ENCODE data around the gene BANP. TPM values are rescaled to one million over a fixed set of nuclear protein-coding genes. Genes with fewer than 3 reads are reported as not detected.

Gene BANP
- polyA plus RNA-seq, 4 donors, result 10.5 to 15.7 (median 11.6) TPM

DNA sequence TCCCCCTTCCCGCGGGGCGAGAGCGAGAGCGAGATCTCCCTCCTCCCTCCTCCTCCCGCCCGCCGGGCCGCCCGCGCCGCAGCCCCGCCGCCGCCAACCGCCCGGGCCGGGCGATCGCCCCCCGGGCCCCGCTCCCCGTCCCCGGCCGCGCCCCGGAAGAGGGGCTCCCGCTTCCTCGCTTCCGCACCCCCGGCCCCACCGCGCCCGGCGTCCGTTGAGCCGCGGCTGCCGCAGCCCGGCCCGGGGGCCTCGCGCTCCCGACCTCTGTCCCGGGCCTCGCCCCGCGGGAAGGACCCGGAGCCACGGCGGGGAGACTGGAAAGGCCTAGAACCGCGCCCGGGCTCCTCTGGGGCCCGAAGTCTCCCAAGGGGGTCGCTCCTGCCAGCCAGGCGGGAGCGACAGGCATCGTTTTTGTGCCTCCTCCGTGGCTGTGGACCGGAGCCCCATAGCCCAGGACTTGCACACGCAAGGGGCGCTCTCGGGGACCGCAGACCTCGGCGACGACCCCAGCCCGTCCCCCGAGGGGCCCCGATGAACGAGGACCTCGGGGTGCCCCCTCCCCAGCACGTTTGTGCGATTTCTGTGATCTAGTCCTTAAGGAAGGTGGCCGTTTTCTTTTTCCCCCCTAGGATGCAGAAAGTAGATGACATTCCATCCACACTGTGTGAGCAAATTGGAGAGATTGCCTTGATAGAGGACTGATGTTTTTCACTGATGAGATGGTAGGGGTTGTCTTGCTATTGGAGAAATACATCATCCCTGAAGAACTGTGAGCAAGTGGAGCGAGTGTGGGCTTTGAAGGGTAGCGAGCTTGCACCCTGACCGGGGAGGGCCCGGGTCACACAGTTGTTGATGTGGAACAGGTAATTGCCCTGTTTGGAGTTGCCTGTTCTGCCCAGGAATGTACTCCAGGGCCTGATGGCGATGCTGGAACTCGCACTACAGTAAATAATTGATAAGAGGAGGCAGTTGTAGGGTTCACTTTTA lies 611 bp downstream of the BANP start:
- Histone ChIP-seq H3K27me3 (ENCODE audit: control insufficient read depth in 3 of 3, insufficient read depth in 3 of 3, low read length in 3 of 3) (no peaks in the 10 kb centered on the region), H3K4me3 (ENCODE audit: low read depth in 1 of 3, low read length in 3 of 3) (peak overlapping the region; percentile 93 to 95 (median 93)), H3K9me3 (ENCODE audit: control insufficient read depth in 2 of 2, insufficient read depth in 1 of 2, low read depth in 1 of 2, low read length in 1 of 2) (no peaks in the 10 kb centered on the region), H3K36me3 (ENCODE audit: control insufficient read depth in 3 of 3, insufficient read depth in 2 of 3, low read depth in 1 of 3, low read length in 3 of 3) (peaks cover 0 to 27% (median 0%) of the 10 kb centered on the region in 3 donors), H3K4me1 (ENCODE audit: control insufficient read depth in 3 of 3, insufficient read depth in 2 of 3, low read depth in 1 of 3, low read length in 2 of 3) (peaks cover 5 to 24% (median 5%) of the 10 kb centered on the region in 3 donors), H3K27ac (ENCODE audit: low read depth in 1 of 3, low read length in 2 of 3) (peak overlapping the region; percentile 90 to 99 (median 92))
- DNase-seq (peak; percentile 56 to 73), FAIRE-seq (no peak)
- 1 to 2% (median 2%) methylated on average over 49 to 82 of the region's 82 CpGs for WGBS, 3 donors

DNA sequence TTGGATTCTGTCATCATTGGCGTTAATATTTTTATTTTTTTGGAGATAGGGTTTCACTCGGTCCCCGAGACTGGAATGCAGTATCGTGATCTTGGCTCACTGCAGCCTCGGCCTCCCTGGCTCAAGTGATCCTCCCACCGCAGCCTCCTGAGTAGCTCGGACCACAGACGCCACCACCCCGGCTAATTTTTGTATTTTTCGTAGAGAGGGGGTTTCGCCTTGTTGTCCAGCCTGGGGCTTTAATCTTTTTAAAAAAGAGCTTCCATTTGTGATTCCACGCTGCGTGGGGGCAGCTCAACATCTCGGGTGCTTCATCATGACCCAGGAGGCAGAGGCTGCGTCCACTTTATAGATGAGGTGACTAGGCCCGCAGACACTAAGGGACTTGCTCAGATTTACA lies 1.5 kb downstream of the BANP start:
- WGBS, 3 donors, result 90 to 91% (median 91%) methylated on average over 16 of the region's 16 CpGs
- Histone ChIP-seq H3K36me3 (ENCODE audit: control insufficient read depth in 3 of 3, insufficient read depth in 2 of 3, low read depth in 1 of 3, low read length in 3 of 3) (peaks cover 0 to 36% (median 0%) of the 10 kb centered on the region in 3 donors), H3K9me3 (ENCODE audit: control insufficient read depth in 2 of 2, insufficient read depth in 1 of 2, low read depth in 1 of 2, low read length in 1 of 2) (no peaks in the 10 kb centered on the region), H3K27ac (ENCODE audit: low read depth in 1 of 3, low read length in 2 of 3) (no peak overlapping the region), H3K4me3 (ENCODE audit: low read depth in 1 of 3, low read length in 3 of 3) (no peak overlapping the region), H3K27me3 (ENCODE audit: control insufficient read depth in 3 of 3, insufficient read depth in 3 of 3, low read length in 3 of 3) (no peaks in the 10 kb centered on the region), H3K4me1 (ENCODE audit: control insufficient read depth in 3 of 3, insufficient read depth in 2 of 3, low read depth in 1 of 3, low read length in 2 of 3) (peaks cover 5 to 20% (median 5%) of the 10 kb centered on the region in 3 donors)
- DNase-seq, result no peak
- FAIRE-seq, result no peak

DNA sequence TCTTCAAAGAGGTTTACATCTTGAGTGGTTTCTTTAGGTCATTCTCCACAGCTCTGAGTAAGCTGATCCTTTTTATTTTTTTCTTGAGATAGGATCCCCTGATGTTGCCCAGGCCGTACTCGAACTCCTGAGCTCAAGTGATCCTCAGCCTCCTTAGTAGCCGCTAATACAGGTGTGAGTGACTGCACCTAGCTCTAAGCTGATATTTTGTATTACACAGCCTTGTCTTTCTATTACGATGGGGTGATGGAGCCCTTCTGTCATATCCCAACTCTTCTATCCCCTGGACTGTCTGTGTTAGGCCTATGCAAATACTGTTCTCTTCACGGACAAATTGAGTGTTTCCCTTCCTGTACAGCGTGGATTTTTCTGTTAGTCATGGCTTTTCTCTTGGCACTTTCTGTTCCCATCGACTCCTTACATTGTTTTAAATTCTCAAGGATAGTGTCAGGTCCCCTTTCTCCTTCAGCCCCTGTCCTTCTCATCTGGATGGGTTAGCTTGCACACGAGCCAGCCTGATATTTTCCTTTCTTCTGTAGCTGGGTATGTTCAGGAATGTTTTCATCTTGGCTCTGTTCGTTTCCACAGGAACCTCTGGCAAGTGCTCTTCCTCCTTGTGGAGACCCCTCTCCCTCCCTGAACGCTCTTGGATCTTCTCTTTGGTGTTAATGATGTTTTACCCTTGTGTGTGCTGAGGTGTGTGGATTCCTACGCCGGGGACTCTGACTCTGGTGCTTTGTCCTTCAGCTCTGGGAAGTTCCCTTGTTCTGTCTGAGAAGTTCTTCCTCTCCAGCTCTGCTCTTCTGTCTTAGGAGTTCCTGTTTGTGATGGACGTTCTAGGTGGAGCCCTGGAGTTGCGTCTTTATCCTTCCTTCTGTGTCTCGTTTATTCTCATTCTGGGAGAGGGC lies 2.3 kb downstream of the BANP start:
- Histone ChIP-seq H3K9me3 (ENCODE audit: control insufficient read depth in 2 of 2, insufficient read depth in 1 of 2, low read depth in 1 of 2, low read length in 1 of 2) (no peaks in the 10 kb centered on the region), H3K27me3 (ENCODE audit: control insufficient read depth in 3 of 3, insufficient read depth in 3 of 3, low read length in 3 of 3) (no peaks in the 10 kb centered on the region), H3K4me3 (ENCODE audit: low read depth in 1 of 3, low read length in 3 of 3) (no peak overlapping the region), H3K4me1 (ENCODE audit: control insufficient read depth in 3 of 3, insufficient read depth in 2 of 3, low read depth in 1 of 3, low read length in 2 of 3) (peaks cover 5 to 14% (median 5%) of the 10 kb centered on the region in 3 donors), H3K27ac (ENCODE audit: low read depth in 1 of 3, low read length in 2 of 3) (peak overlapping the region in 2 of 3 donors; percentile 36 to 76), H3K36me3 (ENCODE audit: control insufficient read depth in 3 of 3, insufficient read depth in 2 of 3, low read depth in 1 of 3, low read length in 3 of 3) (peaks cover 0 to 42% (median 0%) of the 10 kb centered on the region in 3 donors)
- no peak for FAIRE-seq
- DNase-seq, result no peak
- WGBS, 3 donors, result 69 to 78% (median 76%) methylated on average over 15 of the region's 15 CpGs

GRCh38 chr16:87954361-87954760 lies 3.1 kb downstream of the BANP start:
- Histone ChIP-seq H3K9me3 (ENCODE audit: control insufficient read depth in 2 of 2, insufficient read depth in 1 of 2, low read depth in 1 of 2, low read length in 1 of 2) (no peaks in the 10 kb centered on the region), H3K4me1 (ENCODE audit: control insufficient read depth in 3 of 3, insufficient read depth in 2 of 3, low read depth in 1 of 3, low read length in 2 of 3) (peaks cover 5 to 11% (median 5%) of the 10 kb centered on the region in 3 donors), H3K4me3 (ENCODE audit: low read depth in 1 of 3, low read length in 3 of 3) (no peak overlapping the region), H3K36me3 (ENCODE audit: control insufficient read depth in 3 of 3, insufficient read depth in 2 of 3, low read depth in 1 of 3, low read length in 3 of 3) (peaks cover 0 to 48% (median 0%) of the 10 kb centered on the region in 3 donors), H3K27me3 (ENCODE audit: control insufficient read depth in 3 of 3, insufficient read depth in 3 of 3, low read length in 3 of 3) (no peaks in the 10 kb centered on the region), H3K27ac (ENCODE audit: low read depth in 1 of 3, low read length in 2 of 3) (peak overlapping the region in 2 of 3 donors; percentile 36 to 76)
- 78 to 84% (median 79%) methylated on average over 14 of the region's 14 CpGs for WGBS, 3 donors
- no peak for DNase-seq
- FAIRE-seq, result no peak

DNA sequence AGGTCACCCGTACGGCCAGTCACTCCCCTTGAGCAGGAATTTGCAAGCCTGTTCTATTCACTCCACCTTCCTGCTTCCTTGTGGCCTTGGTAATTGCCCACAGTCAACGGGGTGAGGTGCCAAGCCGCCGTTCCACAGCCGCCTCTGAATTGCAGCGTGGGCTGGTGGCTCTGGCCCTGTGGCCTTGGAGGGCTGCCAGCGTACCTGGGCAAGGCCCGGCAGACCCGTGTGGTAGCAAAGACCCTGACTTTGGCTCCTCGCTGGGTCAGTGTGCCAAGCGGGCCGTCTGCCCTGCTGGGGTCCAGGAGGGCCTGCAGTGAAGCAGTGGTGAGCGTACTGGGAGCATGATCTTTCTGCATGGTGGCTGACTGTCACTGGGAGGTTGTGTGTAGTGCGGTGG lies 3.6 kb downstream of the BANP start:
- H3K9me3 ChIP-seq (ENCODE audit: control insufficient read depth in 2 of 2, insufficient read depth in 1 of 2, low read depth in 1 of 2, low read length in 1 of 2), result no peaks in the 10 kb centered on the region
- H3K4me3 ChIP-seq (ENCODE audit: low read depth in 1 of 3, low read length in 3 of 3), result no peak overlapping the region
- no peaks in the 10 kb centered on the region for H3K27me3 ChIP-seq (ENCODE audit: control insufficient read depth in 3 of 3, insufficient read depth in 3 of 3, low read length in 3 of 3)
- no peak for FAIRE-seq
- peaks cover 0 to 49% (median 0%) of the 10 kb centered on the region in 3 donors for H3K36me3 ChIP-seq (ENCODE audit: control insufficient read depth in 3 of 3, insufficient read depth in 2 of 3, low read depth in 1 of 3, low read length in 3 of 3)
- no peak for DNase-seq
- WGBS, 3 donors, result 58 to 71% (median 60%) methylated on average over 14 to 15 of the region's 15 CpGs
- H3K27ac ChIP-seq (ENCODE audit: low read depth in 1 of 3, low read length in 2 of 3), result peak overlapping the region in 1 of 3 donors; percentile 76
- H3K4me1 ChIP-seq (ENCODE audit: control insufficient read depth in 3 of 3, insufficient read depth in 2 of 3, low read depth in 1 of 3, low read length in 2 of 3), result peaks cover 5 to 11% (median 5%) of the 10 kb centered on the region in 3 donors

DNA sequence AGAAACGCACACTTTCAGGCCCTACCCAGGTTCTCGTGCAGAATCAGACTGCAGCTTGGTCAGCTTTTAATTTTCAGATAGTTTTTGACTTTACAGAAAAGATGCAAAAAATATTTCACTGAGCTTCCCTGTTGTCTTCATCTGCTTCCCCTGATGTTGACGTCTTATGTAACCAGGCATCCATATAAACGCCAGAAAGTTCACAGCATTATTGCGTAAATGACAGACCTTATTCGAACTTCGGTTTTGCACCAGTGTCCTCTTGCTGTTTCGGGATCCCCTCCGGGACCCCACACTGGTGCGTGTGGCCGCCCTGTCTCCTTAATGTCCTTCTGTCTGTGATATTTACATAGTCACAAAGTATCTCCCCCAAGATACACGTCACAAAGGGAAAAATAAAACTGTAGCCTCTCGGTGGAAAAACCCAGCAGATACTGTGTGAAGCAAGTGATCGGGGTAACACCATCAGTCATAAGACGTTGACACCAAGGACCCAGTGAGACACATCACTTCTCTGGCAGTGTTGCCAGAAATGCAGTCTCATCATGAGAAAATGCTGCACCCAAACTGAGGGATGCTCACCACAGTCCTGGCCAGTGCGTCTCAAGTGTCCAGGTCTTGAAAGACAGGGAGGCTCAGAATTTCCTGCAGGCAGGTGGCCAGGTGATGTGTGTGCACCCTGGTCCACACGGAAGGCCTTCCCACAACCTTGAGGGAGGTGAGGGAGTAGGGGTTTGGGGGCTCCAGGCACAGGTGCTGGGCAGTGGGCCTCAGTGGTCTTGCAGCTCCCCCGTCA lies 4.3 kb downstream of the BANP start:
- Histone ChIP-seq H3K27ac (ENCODE audit: low read depth in 1 of 3, low read length in 2 of 3) (peak overlapping the region in 2 of 3 donors; percentile 48 to 76), H3K4me1 (ENCODE audit: control insufficient read depth in 3 of 3, insufficient read depth in 2 of 3, low read depth in 1 of 3, low read length in 2 of 3) (peaks cover 5 to 11% (median 5%) of the 10 kb centered on the region in 3 donors), H3K27me3 (ENCODE audit: control insufficient read depth in 3 of 3, insufficient read depth in 3 of 3, low read length in 3 of 3) (no peaks in the 10 kb centered on the region), H3K36me3 (ENCODE audit: control insufficient read depth in 3 of 3, insufficient read depth in 2 of 3, low read depth in 1 of 3, low read length in 3 of 3) (peaks cover 0 to 49% (median 0%) of the 10 kb centered on the region in 3 donors), H3K4me3 (ENCODE audit: low read depth in 1 of 3, low read length in 3 of 3) (no peak overlapping the region), H3K9me3 (ENCODE audit: control insufficient read depth in 2 of 2, insufficient read depth in 1 of 2, low read depth in 1 of 2, low read length in 1 of 2) (no peaks in the 10 kb centered on the region)
- no peak for FAIRE-seq
- 82 to 84% (median 82%) methylated on average over 18 of the region's 18 CpGs for WGBS, 3 donors
- DNase-seq, result no peak

DNA sequence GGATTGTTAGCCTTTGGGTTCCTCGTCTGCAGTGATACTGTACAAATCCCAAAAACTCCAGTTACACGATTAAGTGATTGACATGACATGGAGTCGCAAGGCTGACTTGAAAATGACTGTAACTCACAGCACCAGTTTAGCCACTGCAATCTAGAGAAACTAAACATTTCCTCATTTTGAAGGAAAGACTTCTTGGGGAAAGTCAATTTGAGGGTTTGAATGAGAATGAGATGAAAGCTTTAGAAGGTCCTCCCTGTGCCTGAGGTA lies 4.8 kb downstream of the BANP start:
- Histone ChIP-seq H3K4me3 (ENCODE audit: low read depth in 1 of 3, low read length in 3 of 3) (no peak overlapping the region), H3K4me1 (ENCODE audit: control insufficient read depth in 3 of 3, insufficient read depth in 2 of 3, low read depth in 1 of 3, low read length in 2 of 3) (peaks cover 5 to 11% (median 5%) of the 10 kb centered on the region in 3 donors), H3K27me3 (ENCODE audit: control insufficient read depth in 3 of 3, insufficient read depth in 3 of 3, low read length in 3 of 3) (no peaks in the 10 kb centered on the region), H3K9me3 (ENCODE audit: control insufficient read depth in 2 of 2, insufficient read depth in 1 of 2, low read depth in 1 of 2, low read length in 1 of 2) (no peaks in the 10 kb centered on the region), H3K27ac (ENCODE audit: low read depth in 1 of 3, low read length in 2 of 3) (peak overlapping the region in 2 of 3 donors; percentile 48 to 76), H3K36me3 (ENCODE audit: control insufficient read depth in 3 of 3, insufficient read depth in 2 of 3, low read depth in 1 of 3, low read length in 3 of 3) (peaks cover 0 to 49% (median 0%) of the 10 kb centered on the region in 3 donors)
- FAIRE-seq, result no peak
- WGBS, 3 donors, result 52 to 82% (median 66%) methylated on average over 3 of the region's 3 CpGs
- DNase-seq, result no peak
